HL-60 (cell line): ENCODE measurements around the gene PCNX4.

Experiments used
- DNase-seq, 2 experiments: peaks; one replicate each; pipeline ENCODE4 v3.0.0-alpha.2; 2010 to 2020; ENCODE audit warnings: low read depth in 1 of 2, low spot score in 1 of 2
- H3K27ac ChIP-seq: fragments of 250-450 bp; sonication (Bioruptor Pico); replicated peaks from 2 replicates; pipeline ENCODE4 v1.5.1; 2020; ENCODE audit warnings: mild to moderate bottlenecking, moderate library complexity
- H3K27me3 ChIP-seq: fragments of 250-450 bp; sonication (Bioruptor Pico); 2 replicates; pipeline ENCODE4 v1.5.1; 2021; ENCODE audit warnings: mild to moderate bottlenecking, moderate library complexity; ENCODE audit not compliant: insufficient read depth, poor library complexity, severe bottlenecking
- H3K4me3 ChIP-seq: replicated peaks from 2 replicates; pipeline ENCODE4 v1.5.1; 2011; ENCODE audit warnings: mild to moderate bottlenecking, control low read depth, low read length; ENCODE audit not compliant: insufficient read depth
- CTCF ChIP-seq: IDR thresholded peaks from one replicate; pipeline ENCODE4 v1.5.1; 2011; ENCODE audit warnings: low read length, control low read depth, inconsistent platforms; ENCODE audit not compliant: insufficient read depth
- GABPA ChIP-seq: IDR thresholded peaks from 2 replicates; pipeline ENCODE4 v1.6.1; 2012; ENCODE audit warnings: low read depth
- POLR2AphosphoS5 ChIP-seq: IDR thresholded peaks from 2 replicates; pipeline ENCODE4 v1.6.1; 2012; ENCODE audit warnings: low read depth
- SPI1 ChIP-seq: IDR thresholded peaks from 2 replicates; pipeline ENCODE4 v1.6.1; 2012; ENCODE audit warnings: low read depth, mild to moderate bottlenecking, borderline replicate concordance
- TF ChIP-seq, protein P1 (sequence below): IDR thresholded peaks from 2 replicates; pipeline ENCODE4 v1.6.1; 2012; ENCODE audit warnings: low read depth; ENCODE audit not compliant: insufficient replicate concordance

The PCNX4 gene

GRCh38 chr14:60089221-60089620 is 2.5 kb upstream of the PCNX4 start:
- Histone ChIP-seq H3K27me3 (no peaks in the 10 kb centered on the region), H3K4me3 (no peak overlapping the region), H3K27ac (no peak overlapping the region)
- TF ChIP-seq CTCF (no peak), GABPA (no peak), SPI1 (no peak), POLR2AphosphoS5 (no peak)
- TF ChIP-seq, protein P1, sequence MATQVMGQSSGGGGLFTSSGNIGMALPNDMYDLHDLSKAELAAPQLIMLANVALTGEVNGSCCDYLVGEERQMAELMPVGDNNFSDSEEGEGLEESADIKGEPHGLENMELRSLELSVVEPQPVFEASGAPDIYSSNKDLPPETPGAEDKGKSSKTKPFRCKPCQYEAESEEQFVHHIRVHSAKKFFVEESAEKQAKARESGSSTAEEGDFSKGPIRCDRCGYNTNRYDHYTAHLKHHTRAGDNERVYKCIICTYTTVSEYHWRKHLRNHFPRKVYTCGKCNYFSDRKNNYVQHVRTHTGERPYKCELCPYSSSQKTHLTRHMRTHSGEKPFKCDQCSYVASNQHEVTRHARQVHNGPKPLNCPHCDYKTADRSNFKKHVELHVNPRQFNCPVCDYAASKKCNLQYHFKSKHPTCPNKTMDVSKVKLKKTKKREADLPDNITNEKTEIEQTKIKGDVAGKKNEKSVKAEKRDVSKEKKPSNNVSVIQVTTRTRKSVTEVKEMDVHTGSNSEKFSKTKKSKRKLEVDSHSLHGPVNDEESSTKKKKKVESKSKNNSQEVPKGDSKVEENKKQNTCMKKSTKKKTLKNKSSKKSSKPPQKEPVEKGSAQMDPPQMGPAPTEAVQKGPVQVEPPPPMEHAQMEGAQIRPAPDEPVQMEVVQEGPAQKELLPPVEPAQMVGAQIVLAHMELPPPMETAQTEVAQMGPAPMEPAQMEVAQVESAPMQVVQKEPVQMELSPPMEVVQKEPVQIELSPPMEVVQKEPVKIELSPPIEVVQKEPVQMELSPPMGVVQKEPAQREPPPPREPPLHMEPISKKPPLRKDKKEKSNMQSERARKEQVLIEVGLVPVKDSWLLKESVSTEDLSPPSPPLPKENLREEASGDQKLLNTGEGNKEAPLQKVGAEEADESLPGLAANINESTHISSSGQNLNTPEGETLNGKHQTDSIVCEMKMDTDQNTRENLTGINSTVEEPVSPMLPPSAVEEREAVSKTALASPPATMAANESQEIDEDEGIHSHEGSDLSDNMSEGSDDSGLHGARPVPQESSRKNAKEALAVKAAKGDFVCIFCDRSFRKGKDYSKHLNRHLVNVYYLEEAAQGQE, result no peak
- DNase-seq, result no peak

DNA sequence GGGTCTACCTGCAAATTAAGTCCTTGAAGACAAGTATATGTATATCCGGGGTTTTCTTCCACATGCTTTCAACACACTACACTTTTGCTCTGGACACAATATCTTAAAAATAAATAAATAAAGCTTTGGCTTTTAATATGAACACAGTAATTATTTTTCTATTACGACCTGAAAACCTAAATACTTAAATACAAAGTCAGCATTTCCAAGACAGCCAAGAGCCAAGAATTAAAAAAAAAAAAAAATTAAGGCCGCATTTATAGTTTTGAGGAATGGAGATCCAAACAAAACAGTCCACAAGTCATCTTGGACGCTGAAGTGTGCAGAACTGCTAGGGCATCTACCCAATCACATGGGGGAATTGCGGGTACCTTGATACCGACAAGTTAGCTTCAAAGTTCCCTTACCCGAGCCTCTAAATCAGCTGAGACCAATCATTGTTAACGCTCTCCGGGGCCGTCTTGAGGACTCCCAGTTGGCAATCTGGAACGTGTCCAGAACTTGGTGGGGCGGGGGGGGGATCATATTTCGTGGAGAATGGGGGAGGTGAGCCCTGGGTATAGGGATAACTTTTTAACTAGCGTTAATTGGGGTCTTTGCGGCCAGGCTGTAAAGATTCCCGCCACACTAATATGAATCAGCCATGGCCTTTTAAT is 731 bp upstream of the PCNX4 start:
- Histone ChIP-seq H3K4me3 (peak overlapping the region; percentile 56), H3K27ac (peak overlapping the region; percentile 97), H3K27me3 (no peaks in the 10 kb centered on the region)
- peak in 1 of 2 experiments; percentile 23 for DNase-seq
- TF ChIP-seq SPI1, result no peak
- TF ChIP-seq, protein P1, result no peak
- no peak for TF ChIP-seq GABPA
- TF ChIP-seq POLR2AphosphoS5, result no peak
- no peak for TF ChIP-seq CTCF

DNA sequence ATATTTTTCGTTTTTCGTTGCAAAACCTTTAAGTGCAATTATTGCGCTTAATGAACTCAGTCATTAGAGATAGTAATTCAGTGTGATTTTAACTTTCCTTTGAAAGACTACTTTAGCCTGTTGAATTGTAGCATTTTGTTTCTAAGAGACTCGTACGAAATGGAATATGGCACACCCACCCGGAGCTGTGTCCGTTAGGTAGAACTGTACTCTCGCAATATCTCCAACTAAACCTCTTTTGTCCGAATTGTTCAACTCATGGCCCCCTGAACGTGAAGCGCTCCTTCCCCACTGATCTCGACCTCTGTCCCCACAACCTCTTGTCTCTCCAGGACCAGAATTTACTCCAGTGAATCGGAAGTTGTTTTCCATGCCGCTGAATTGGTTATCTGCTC is 800 bp downstream of the PCNX4 start:
- DNase-seq, result peak in 1 of 2 experiments; percentile 21
- no peak for TF ChIP-seq CTCF
- no peak for TF ChIP-seq POLR2AphosphoS5
- TF ChIP-seq, protein P1, result no peak
- no peak for TF ChIP-seq GABPA
- no peak for TF ChIP-seq SPI1
- H3K27ac ChIP-seq, result peak overlapping the region; percentile 97

More for the DNA sequence above, 800 bp downstream of the PCNX4 start:
- H3K27me3 ChIP-seq, result no peaks in the 10 kb centered on the region
- peak overlapping the region; percentile 56 for H3K4me3 ChIP-seq
